AG04450 (cell line): Measurements from ENCODE around the gene CORO6. TPM values are rescaled to one million over a fixed set of nuclear protein-coding genes. Genes with fewer than 3 reads are reported as not detected.
A peak's percentile ranks its signal among the peaks of the same experiment; 100 is the strongest.

Experiments used
- CTCF ChIA-PET: fragments of 300-600, 350-600 bp; formaldehyde crosslinking; extraction: SDS; loops from one replicate; lab custom pipeline; 2022; ENCODE audit warnings: antibody characterized with exemption, inconsistent platforms; lab: Charles Lee
- POLR2A ChIA-PET: fragments of 350-600 bp; formaldehyde crosslinking; extraction: SDS; loops from one replicate; lab custom pipeline; 2021; ENCODE audit warnings: antibody characterized with exemption, inconsistent platforms; lab: Yijun Ruan, JAX
- DNase-seq: peaks from one replicate; pipeline ENCODE4 v3.0.0-alpha.2; 2011; ENCODE audit warnings: low read depth, low spot score
- H3K27ac ChIP-seq: one replicate; pipeline ENCODE4 v1.5.1; 2012; ENCODE audit warnings: low read depth, low read length, control low read depth
- H3K27me3 ChIP-seq: one replicate; pipeline ENCODE4 v1.6.0; 2012; ENCODE audit warnings: low read length; ENCODE audit not compliant: control insufficient read depth, insufficient read depth
- H3K4me3 ChIP-seq: 2 replicates; pipeline ENCODE4 v1.5.1; 2011; ENCODE audit warnings: mild to moderate bottlenecking, low read depth, low read length, control low read depth
- H3K9me3 ChIP-seq: 2 replicates; pipeline ENCODE4 v1.5.1; 2012; ENCODE audit warnings: low read length; ENCODE audit not compliant: control insufficient read depth, insufficient read depth
- CTCF ChIP-seq: IDR thresholded peaks from 2 replicates; pipeline ENCODE4 v1.5.1; 2011; ENCODE audit warnings: low read depth, low read length, control low read depth, inconsistent platforms
- polyA plus RNA-seq: library from polyadenylated mRNA; depleted of rRNA; stranded (reverse); fragments of >200 nt; gene quantifications from 2 replicates; pipeline ENCODE4 v1.2.3, GENCODE V29; 2011

CORO6 gene
- polyA plus RNA-seq, 1 experiment, result 9.3 TPM

GRCh38 chr17:29648005-29648404 lies 25.3 kb upstream of the CORO6 start:
- CTCF ChIA-PET, result interaction anchor here (1.0 kb wide), 1 partner anchor 132 kb away, joined by 7 read pairs; no protein-coding TSS in a partner anchor
- Histone ChIP-seq H3K27ac (no peak overlapping the region), H3K9me3 (no peaks in the 10 kb centered on the region), H3K4me3 (no peak overlapping the region), H3K27me3 (no peaks in the 10 kb centered on the region)
- no peak for TF ChIP-seq CTCF
- no peak for DNase-seq
- POLR2A ChIA-PET, result no interaction called here

GRCh38 chr17:29645515-29646051 lies 22.9 kb upstream of the CORO6 start:
- H3K27me3 ChIP-seq, result no peaks in the 10 kb centered on the region
- POLR2A ChIA-PET, result interaction anchor here (0.7 kb wide), 1 partner anchor 32 kb away, joined by 3 read pairs; no protein-coding TSS in a partner anchor
- no peaks in the 10 kb centered on the region for H3K9me3 ChIP-seq
- DNase-seq, result peak; percentile 30
- no peak overlapping the region for H3K4me3 ChIP-seq
- peak overlapping the region; percentile 71 for H3K27ac ChIP-seq
- CTCF ChIA-PET, result interaction anchor here (0.8 to 1.6 kb wide), 3 partner anchors 162 to 448 kb away, joined by 3 to 11 read pairs (median 3); no protein-coding TSS in a partner anchor
- no peak for TF ChIP-seq CTCF

GRCh38 chr17:29643817-29644160 lies 21.1 kb upstream of the CORO6 start:
- no peak for TF ChIP-seq CTCF
- ChIA-PET CTCF (interaction anchor here (1.8 kb wide), 2 partner anchors 27 to 135 kb away, joined by 11 read pairs; no protein-coding TSS in a partner anchor), POLR2A (no interaction called here)
- H3K4me3 ChIP-seq, result no peak overlapping the region
- H3K9me3 ChIP-seq, result no peaks in the 10 kb centered on the region
- no peak for DNase-seq
- H3K27ac ChIP-seq, result peak overlapping the region; percentile 31
- no peaks in the 10 kb centered on the region for H3K27me3 ChIP-seq

GRCh38 chr17:29642171-29642611 lies 19.5 kb upstream of the CORO6 start:
- no peaks in the 10 kb centered on the region for H3K27me3 ChIP-seq
- no peak overlapping the region for H3K27ac ChIP-seq
- TF ChIP-seq CTCF, result no peak
- no peak overlapping the region for H3K4me3 ChIP-seq
- ChIA-PET POLR2A (interaction anchor here (0.5 to 0.7 kb wide), 2 partner anchors 55 to 120 kb away, joined by 3 to 11 read pairs; no protein-coding TSS in a partner anchor), CTCF (interaction anchor here (0.7 to 1.3 kb wide), 3 partner anchors 22 to 289 kb away, joined by 3 to 7 read pairs (median 3); no protein-coding TSS in a partner anchor)
- no peaks in the 10 kb centered on the region for H3K9me3 ChIP-seq
- no peak for DNase-seq

- H3K9me3 ChIP-seq, result no peaks in the 10 kb centered on the region
- no peak for DNase-seq
- H3K4me3 ChIP-seq, result no peak overlapping the region
- CTCF ChIA-PET, result interaction anchor here (0.6 to 2.1 kb wide), 7 partner anchors 24 to 453 kb away, joined by 3 to 11 read pairs (median 4); no protein-coding TSS in a partner anchor
- no peak overlapping the region for H3K27ac ChIP-seq
- no peaks in the 10 kb centered on the region for H3K27me3 ChIP-seq
- POLR2A ChIA-PET, result interaction anchor here (0.6 kb wide), 1 partner anchor 110 kb away, joined by 3 read pairs; no protein-coding TSS in a partner anchor
- TF ChIP-seq CTCF, result no peak
Measured at GRCh38 chr17:29640981-29641642, 18.4 kb upstream of the CORO6 start.
